H9 (cell line): ENCODE results near the gene C16orf89. TPM values are rescaled to one million over a fixed set of nuclear protein-coding genes. Genes with fewer than 3 reads are reported as not detected.
"Not testable (repeated sequence)": the region's sequence is repeated elsewhere in the genome, so short reads cannot be mapped to it uniquely, and the experiment has no call there.

Experiments used
- DNase-seq: peaks from one replicate; pipeline ENCODE4 v3.0.0-alpha.2; 2017
- H2AFZ ChIP-seq: one replicate; pipeline ENCODE4 v1.6.1; 2013; ENCODE audit warnings: mild to moderate bottlenecking, low read length, control low read depth, moderate library complexity
- H2AK5ac ChIP-seq: 2 replicates; pipeline ENCODE4 v1.6.1; 2013; ENCODE audit warnings: low read length, control low read depth, mixed read lengths; ENCODE audit not compliant: insufficient read length
- H2BK120ac ChIP-seq: one replicate; pipeline ENCODE4 v1.6.1; 2013; ENCODE audit warnings: low read depth, mild to moderate bottlenecking, low read length, control low read depth, inconsistent platforms; ENCODE audit not compliant: poor library complexity, severe bottlenecking
- H2BK12ac ChIP-seq: 2 replicates; pipeline ENCODE4 v1.6.1; 2013; ENCODE audit warnings: low read length, control low read depth, mixed read lengths, low read depth; ENCODE audit not compliant: insufficient read length
- H2BK15ac ChIP-seq: 2 replicates; pipeline ENCODE4 v1.6.1; 2013; ENCODE audit warnings: low read depth, low read length, control low read depth
- H2BK20ac ChIP-seq: one replicate; pipeline ENCODE4 v1.6.1; 2013; ENCODE audit warnings: low read depth, mild to moderate bottlenecking, low read length, control low read depth, inconsistent platforms; ENCODE audit not compliant: poor library complexity, severe bottlenecking
- H2BK5ac ChIP-seq: 2 replicates; pipeline ENCODE4 v1.6.1; 2013; ENCODE audit warnings: low read length, control low read depth, mixed read lengths; ENCODE audit not compliant: insufficient read length
- H3K14ac ChIP-seq: 2 replicates; pipeline ENCODE4 v1.6.1; 2013; ENCODE audit warnings: low read length, control low read depth; ENCODE audit not compliant: insufficient read depth
- H3K18ac ChIP-seq: 2 replicates; pipeline ENCODE4 v1.6.1; 2013; ENCODE audit warnings: low read depth, mild to moderate bottlenecking, mixed read lengths, low read length, control low read depth; ENCODE audit not compliant: insufficient read length
- H3K23ac ChIP-seq: 2 replicates; pipeline ENCODE4 v1.6.1; 2013; ENCODE audit warnings: low read length, control low read depth, mixed read lengths, low read depth; ENCODE audit not compliant: insufficient read length
- H3K23me2 ChIP-seq: 2 replicates; pipeline ENCODE4 v1.6.1; 2013; ENCODE audit warnings: low read depth, mild to moderate bottlenecking, mixed read lengths, low read length, control low read depth; ENCODE audit not compliant: insufficient read length, poor library complexity, severe bottlenecking
- H3K27ac ChIP-seq: 2 replicates; pipeline ENCODE4 v1.5.1; 2013; ENCODE audit warnings: low read length, control low read depth, mixed read lengths, low read depth; ENCODE audit not compliant: insufficient read length
- H3K27me3 ChIP-seq: 2 replicates; pipeline ENCODE4 v1.6.1; 2013; ENCODE audit warnings: low read length, control low read depth, inconsistent platforms; ENCODE audit not compliant: insufficient read depth
- H3K4ac ChIP-seq: 2 replicates; pipeline ENCODE4 v1.6.1; 2013; ENCODE audit warnings: low read depth, mild to moderate bottlenecking, control low read depth, inconsistent platforms, low read length, moderate library complexity
- H3K4me1 ChIP-seq: 2 replicates; pipeline ENCODE4 v1.6.1; 2013; ENCODE audit warnings: low read length, control low read depth, inconsistent platforms; ENCODE audit not compliant: insufficient read depth
- H3K4me2 ChIP-seq: 2 replicates; pipeline ENCODE4 v1.6.1; 2013; ENCODE audit warnings: low read length, control low read depth, mixed read lengths; ENCODE audit not compliant: insufficient read length, insufficient read depth
- H3K56ac ChIP-seq: 2 replicates; pipeline ENCODE4 v1.6.1; 2013; ENCODE audit warnings: low read depth, mild to moderate bottlenecking, mixed read lengths, low read length, control low read depth; ENCODE audit not compliant: insufficient read length
- H3K79me1 ChIP-seq: 2 replicates; pipeline ENCODE4 v1.6.1; 2013; ENCODE audit warnings: low read depth, mild to moderate bottlenecking, moderate library complexity, low read length, control low read depth, inconsistent platforms; ENCODE audit not compliant: insufficient read depth, poor library complexity, severe bottlenecking
- H3K79me2 ChIP-seq: 2 replicates; pipeline ENCODE4 v1.6.1; 2013; ENCODE audit warnings: low read length, control low read depth, inconsistent platforms; ENCODE audit not compliant: insufficient read depth
- H3K9ac ChIP-seq: 2 replicates; pipeline ENCODE4 v1.6.1; 2013; ENCODE audit warnings: low read length, control low read depth, mixed read lengths; ENCODE audit not compliant: insufficient read length; ENCODE audit errors: extremely low read depth
- H3K9me3 ChIP-seq: one replicate; pipeline ENCODE4 v1.6.1; 2013; ENCODE audit warnings: low read depth, low read length, inconsistent platforms; ENCODE audit not compliant: control insufficient read depth
- H3T11ph ChIP-seq: one replicate; pipeline ENCODE4 v1.6.1; 2013; ENCODE audit warnings: mild to moderate bottlenecking, low read length, control low read depth, inconsistent platforms
- H4K20me1 ChIP-seq: one replicate; pipeline ENCODE4 v1.6.1; 2013; ENCODE audit not compliant: control insufficient read depth, insufficient read length, insufficient read depth
- H4K5ac ChIP-seq: 2 replicates; pipeline ENCODE4 v1.6.1; 2013; ENCODE audit warnings: low read depth, mild to moderate bottlenecking, mixed read lengths, low read length, control low read depth; ENCODE audit not compliant: insufficient read length
- H4K8ac ChIP-seq: replicated peaks from 2 replicates; pipeline ENCODE4 v1.6.1; 2013; ENCODE audit warnings: low read length, control low read depth, mixed read lengths, low read depth; ENCODE audit not compliant: insufficient read length
- H4K91ac ChIP-seq: 2 replicates; pipeline ENCODE4 v1.6.1; 2013; ENCODE audit warnings: low read depth, mild to moderate bottlenecking, moderate library complexity, mixed read lengths, low read length, control low read depth; ENCODE audit not compliant: insufficient read length
- H3K27ac Mint-ChIP-seq, 3 experiments: 2 replicates in 2 of 3; 3 replicates in 1 of 3; pipeline ENCODE4 v1.8.0; 2020 to 2021; ENCODE audit warnings: mixed read lengths in 3 of 3, mild to moderate bottlenecking in 1 of 3, moderate library complexity in 1 of 3
- H3K27me3 Mint-ChIP-seq: 2 replicates; pipeline ENCODE4 v1.8.0; 2021; ENCODE audit warnings: low read depth, mild to moderate bottlenecking, moderate library complexity, mixed read lengths
- H3K36me3 Mint-ChIP-seq, 3 experiments: 2 replicates in 2 of 3; 3 replicates in 1 of 3; pipeline ENCODE4 v1.8.0; 2020 to 2021; ENCODE audit warnings: low read depth in 3 of 3, mixed read lengths in 3 of 3; ENCODE audit not compliant: insufficient read depth in 1 of 3
- H3K4me1 Mint-ChIP-seq, 2 experiments: 2 replicates each; pipeline ENCODE4 v1.8.0; 2020; ENCODE audit warnings: mixed read lengths in 2 of 2
- H3K4me3 Mint-ChIP-seq, 2 experiments: 2 replicates in 1 of 2; 3 replicates in 1 of 2; pipeline ENCODE4 v1.8.0; 2020 to 2021; ENCODE audit warnings: mild to moderate bottlenecking in 2 of 2, mixed read lengths in 2 of 2, moderate library complexity in 1 of 2
- H3K9me3 Mint-ChIP-seq, 2 experiments: 2 replicates in 1 of 2; 3 replicates in 1 of 2; pipeline ENCODE4 v1.8.0; 2020; ENCODE audit warnings: mild to moderate bottlenecking in 2 of 2, mixed read lengths in 2 of 2, moderate library complexity in 1 of 2
- CTCF ChIP-seq: fragments of 200-600 bp; sonication (generic); conservative IDR thresholded peaks from 3 replicates; pipeline ENCODE4 v1.8.0; 2021; ENCODE audit warnings: antibody characterized with exemption, mild to moderate bottlenecking
- WGBS: extraction: QIAGEN DNeasy Blood & Tissue Kit; methylation state at CpG from one replicate; pipeline ENCODE4 v1.1.7; 2013; ENCODE audit warnings: missing lambda C conversion rate, low lambda C conversion rate, mixed read lengths; ENCODE audit not compliant: insufficient read length; ENCODE audit errors: extremely low coverage; 5-methylcytosine and 5-hydroxymethylcytosine counted together
- total RNA-seq: library from RNA; stranded (reverse); gene quantifications from 2 replicates; pipeline ENCODE4 v1.2.1, GENCODE V29; 2021

The C16orf89 gene
- total RNA-seq, 1 experiment from 2014 or later: 2.5 TPM

- no peaks in the 10 kb centered on the region for H3K36me3 Mint-ChIP-seq
- no CpG with 5 or more reads among the region's 10 CpGs for WGBS
- no peaks in the 10 kb centered on the region for H3K79me1 ChIP-seq
- peaks cover 4 to 9% of the 10 kb centered on the region in 2 experiments; a peak in 3 of 4 replicates for H3K4me1 Mint-ChIP-seq
- no peaks in the 10 kb centered on the region for H3K9me3 Mint-ChIP-seq
- H2AK5ac ChIP-seq: no peak overlapping the region
- H2AFZ ChIP-seq: no peak overlapping the region
- no peaks in the 10 kb centered on the region for H3K27me3 ChIP-seq
- peaks cover 5% of the 10 kb centered on the region; the same call in 1 of the 2 replicates for H3K27me3 Mint-ChIP-seq
- H2BK20ac ChIP-seq: no peak overlapping the region
- H2BK12ac ChIP-seq: no peak overlapping the region
- H4K20me1 ChIP-seq: no peaks in the 10 kb centered on the region
- H3K27ac Mint-ChIP-seq: peak overlapping the region in 1 of 3 experiments; percentile 79; a peak in 1 of 7 replicates
- no peak overlapping the region for H3K4me2 ChIP-seq
- no peak overlapping the region for H3K4ac ChIP-seq
- H3K4me1 ChIP-seq: no peaks in the 10 kb centered on the region
- H3K56ac ChIP-seq: no peak overlapping the region
- H3T11ph ChIP-seq: no peak overlapping the region
- no peak overlapping the region for H4K91ac ChIP-seq
- H3K18ac ChIP-seq: no peak overlapping the region
- H3K79me2 ChIP-seq: no peaks in the 10 kb centered on the region
- H3K27ac ChIP-seq: no peak overlapping the region
- H3K23me2 ChIP-seq: no peaks in the 10 kb centered on the region
- H2BK5ac ChIP-seq: no peak overlapping the region
- no peak for TF ChIP-seq CTCF
- no peaks in the 10 kb centered on the region for H3K9me3 ChIP-seq
- H2BK15ac ChIP-seq: no peak overlapping the region
- H3K23ac ChIP-seq: no peak overlapping the region
- no peak overlapping the region for H2BK120ac ChIP-seq
- no peak overlapping the region for H3K4me3 Mint-ChIP-seq
- DNase-seq: no peak
- no peak overlapping the region for H4K8ac ChIP-seq
- H3K9ac ChIP-seq: no peak overlapping the region
- no peak overlapping the region for H4K5ac ChIP-seq
- no peak overlapping the region for H3K14ac ChIP-seq
These were observed 20.1 kb downstream of the C16orf89 start for GRCh38 chr16:5045499-5046115.

- H3K23me2 ChIP-seq, H3K18ac ChIP-seq, H3K27me3 ChIP-seq, H3K4me2 ChIP-seq, H3K36me3 Mint-ChIP-seq, H4K5ac ChIP-seq, H2BK120ac ChIP-seq, DNase-seq, H2BK5ac ChIP-seq, H3K56ac ChIP-seq, H4K91ac ChIP-seq, H3K23ac ChIP-seq, H3K27me3 Mint-ChIP-seq, H3K4me3 Mint-ChIP-seq, H2AFZ ChIP-seq, H3K27ac Mint-ChIP-seq, H3T11ph ChIP-seq, H3K9me3 ChIP-seq, H3K9ac ChIP-seq, H2BK20ac ChIP-seq, H2BK12ac ChIP-seq, H3K14ac ChIP-seq, H3K4ac ChIP-seq, H2BK15ac ChIP-seq, H3K9me3 Mint-ChIP-seq, H3K27ac ChIP-seq, H4K8ac ChIP-seq, H3K79me1 ChIP-seq, H3K79me2 ChIP-seq, H3K4me1 Mint-ChIP-seq, H2AK5ac ChIP-seq, H4K20me1 ChIP-seq, H3K4me1 ChIP-seq: not testable (repeated sequence)
- no CpG with 5 or more reads among the region's 11 CpGs for WGBS
These were observed 21.2 kb downstream of the C16orf89 start for GRCh38 chr16:5044581-5044980.
